Activated CD4-positive, CD25-positive, alpha-beta regulatory T cell treated with anti-CD3 and anti-CD28 coated beads, Interleukin-2, amount 50 U/mL, for 24 hours (primary cell): Measurements from ENCODE around the gene RHEBL1.

ENCODE experiments used
- ATAC-seq, 2 donors: fragments of 150-1000 bp; cut with Tn5 transposase; one replicate each; pipeline ENCODE4 v1.10.0; 2021; ENCODE audit warnings: mild to moderate bottlenecking in 1 of 2, moderate library complexity in 1 of 2

The RHEBL1 gene

GRCh38 chr12:49054096-49054495, 15.7 kb downstream of the RHEBL1 start:
- no peak for ATAC-seq

- ATAC-seq, result no peak
Measured at GRCh38 chr12:49052451-49053208, 17.1 kb downstream of the RHEBL1 start.

GRCh38 chr12:49051777-49052438, 17.9 kb downstream of the RHEBL1 start:
- no peak for ATAC-seq

GRCh38 chr12:49051373-49051764, 18.4 kb downstream of the RHEBL1 start:
- ATAC-seq, result no peak

GRCh38 chr12:49050507-49051372, 19.0 kb downstream of the RHEBL1 start:
- no peak for ATAC-seq

GRCh38 chr12:49049566-49050224, 20.1 kb downstream of the RHEBL1 start:
- no peak for ATAC-seq

GRCh38 chr12:49048953-49049352, 20.8 kb downstream of the RHEBL1 start:
- ATAC-seq, result no peak

- ATAC-seq, result no peak
Measured at GRCh38 chr12:49046129-49046895, 23.5 kb downstream of the RHEBL1 start.

GRCh38 chr12:49044660-49045059, 25.1 kb downstream of the RHEBL1 start:
- no peak for ATAC-seq

GRCh38 chr12:49043856-49044258, 25.9 kb downstream of the RHEBL1 start:
- peak; percentile 78 to 83 for ATAC-seq

GRCh38 chr12:49043241-49043640, 26.5 kb downstream of the RHEBL1 start:
- ATAC-seq, result no peak

GRCh38 chr12:49041881-49042484, 27.8 kb downstream of the RHEBL1 start:
- no peak for ATAC-seq

- no peak for ATAC-seq
Measured at GRCh38 chr12:49041036-49041880, 28.5 kb downstream of the RHEBL1 start.

- ATAC-seq, result no peak
Measured at GRCh38 chr12:49040364-49040855, 29.4 kb downstream of the RHEBL1 start.

- ATAC-seq, result no peak
Measured at GRCh38 chr12:49039421-49040363, 30.1 kb downstream of the RHEBL1 start.

- ATAC-seq, result no peak
Measured at GRCh38 chr12:49038291-49038955, 31.4 kb downstream of the RHEBL1 start.

GRCh38 chr12:49037947-49038237, 31.9 kb downstream of the RHEBL1 start:
- no peak for ATAC-seq

- ATAC-seq, result no peak
Measured at GRCh38 chr12:49037111-49037946, 32.5 kb downstream of the RHEBL1 start.
